Fibroblast of pulmonary artery (primary cell): ENCODE data around the gene SLC34A1.

Experiments used
- DNase-seq: peaks from one replicate; pipeline ENCODE4 v3.0.0-alpha.2; 2010; ENCODE audit warnings: low read depth
- H3K4me3 ChIP-seq: replicated peaks from 2 replicates; pipeline ENCODE4 v1.5.1; 2011; ENCODE audit warnings: low read depth, mild to moderate bottlenecking, control low read depth, low read length, moderate library complexity
- TF ChIP-seq, protein P1 (sequence below): IDR thresholded peaks from 2 replicates; pipeline ENCODE4 v1.5.1; 2011; ENCODE audit warnings: mild to moderate bottlenecking, control low read depth, low read length, inconsistent platforms; ENCODE audit errors: missing control alignments

Gene SLC34A1

DNA sequence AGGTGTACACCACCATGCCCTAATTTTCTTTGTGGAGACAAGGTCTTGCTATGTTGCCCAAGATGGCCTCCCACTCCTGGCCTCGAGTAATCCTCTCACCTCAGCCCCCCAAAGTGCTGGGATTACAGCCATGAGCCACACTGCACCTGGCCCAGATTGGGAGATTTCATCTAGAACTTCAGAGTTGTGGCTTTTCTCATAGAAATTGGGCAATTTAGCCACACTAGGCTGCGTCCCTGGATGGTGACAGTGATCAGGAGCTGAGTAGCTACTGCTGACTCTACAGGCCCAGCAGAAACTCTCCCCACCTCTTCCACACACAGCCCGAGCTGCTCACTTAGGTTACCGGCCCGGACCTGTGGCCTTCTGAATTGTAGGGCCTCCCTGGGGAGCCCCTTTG, 8.5 kb downstream of the SLC34A1 start:
- no peak overlapping the region for H3K4me3 ChIP-seq
- TF ChIP-seq, protein P1, sequence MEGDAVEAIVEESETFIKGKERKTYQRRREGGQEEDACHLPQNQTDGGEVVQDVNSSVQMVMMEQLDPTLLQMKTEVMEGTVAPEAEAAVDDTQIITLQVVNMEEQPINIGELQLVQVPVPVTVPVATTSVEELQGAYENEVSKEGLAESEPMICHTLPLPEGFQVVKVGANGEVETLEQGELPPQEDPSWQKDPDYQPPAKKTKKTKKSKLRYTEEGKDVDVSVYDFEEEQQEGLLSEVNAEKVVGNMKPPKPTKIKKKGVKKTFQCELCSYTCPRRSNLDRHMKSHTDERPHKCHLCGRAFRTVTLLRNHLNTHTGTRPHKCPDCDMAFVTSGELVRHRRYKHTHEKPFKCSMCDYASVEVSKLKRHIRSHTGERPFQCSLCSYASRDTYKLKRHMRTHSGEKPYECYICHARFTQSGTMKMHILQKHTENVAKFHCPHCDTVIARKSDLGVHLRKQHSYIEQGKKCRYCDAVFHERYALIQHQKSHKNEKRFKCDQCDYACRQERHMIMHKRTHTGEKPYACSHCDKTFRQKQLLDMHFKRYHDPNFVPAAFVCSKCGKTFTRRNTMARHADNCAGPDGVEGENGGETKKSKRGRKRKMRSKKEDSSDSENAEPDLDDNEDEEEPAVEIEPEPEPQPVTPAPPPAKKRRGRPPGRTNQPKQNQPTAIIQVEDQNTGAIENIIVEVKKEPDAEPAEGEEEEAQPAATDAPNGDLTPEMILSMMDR, result no peak
- DNase-seq, result no peak

DNA sequence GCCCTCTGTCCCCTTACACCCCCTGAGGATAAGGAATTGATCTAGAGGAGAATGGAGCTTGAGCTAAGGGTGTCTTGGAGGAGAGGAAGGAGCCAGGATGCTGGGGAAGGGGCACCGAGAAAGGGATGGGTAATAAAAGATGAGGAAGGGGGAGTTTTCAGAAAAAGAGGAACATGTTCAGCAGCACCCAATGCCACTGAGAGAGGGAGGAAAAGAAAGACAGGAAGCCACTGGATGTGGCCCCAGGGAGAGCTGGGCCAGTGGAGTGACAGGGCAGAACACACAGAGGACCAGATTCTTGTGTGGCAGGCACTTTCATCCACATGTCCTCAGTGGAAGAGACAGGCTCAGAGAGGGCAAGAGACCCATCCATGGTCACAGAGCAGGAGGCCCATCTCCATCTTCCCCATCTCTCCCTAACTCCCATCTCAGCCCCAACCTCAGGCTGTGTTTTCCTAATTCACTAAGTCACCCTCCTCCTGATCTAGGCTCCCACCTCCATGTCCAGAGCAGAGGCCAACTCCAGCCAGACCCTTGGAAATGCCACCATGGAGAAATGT, 9.1 kb downstream of the SLC34A1 start:
- no peak overlapping the region for H3K4me3 ChIP-seq
- TF ChIP-seq, protein P1, result no peak
- DNase-seq, result no peak

DNA sequence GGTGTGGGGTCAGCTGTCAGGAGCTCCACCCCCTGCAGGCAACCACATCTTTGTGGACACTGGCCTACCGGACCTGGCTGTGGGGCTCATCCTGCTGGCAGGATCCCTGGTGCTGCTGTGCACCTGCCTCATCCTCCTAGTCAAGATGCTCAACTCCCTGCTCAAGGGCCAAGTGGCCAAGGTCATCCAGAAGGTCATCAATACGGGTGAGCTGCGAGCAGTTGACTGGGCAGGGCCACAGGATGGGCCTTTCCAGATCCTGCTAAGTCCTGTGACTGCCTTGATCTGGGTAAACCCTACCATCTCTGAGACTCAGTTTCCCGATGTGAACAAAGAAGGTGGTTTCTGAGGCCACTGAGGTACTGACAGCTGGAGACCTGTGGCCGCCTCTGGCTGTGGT, 9.8 kb downstream of the SLC34A1 start:
- H3K4me3 ChIP-seq, result no peak overlapping the region
- TF ChIP-seq, protein P1, result no peak
- DNase-seq, result no peak

DNA sequence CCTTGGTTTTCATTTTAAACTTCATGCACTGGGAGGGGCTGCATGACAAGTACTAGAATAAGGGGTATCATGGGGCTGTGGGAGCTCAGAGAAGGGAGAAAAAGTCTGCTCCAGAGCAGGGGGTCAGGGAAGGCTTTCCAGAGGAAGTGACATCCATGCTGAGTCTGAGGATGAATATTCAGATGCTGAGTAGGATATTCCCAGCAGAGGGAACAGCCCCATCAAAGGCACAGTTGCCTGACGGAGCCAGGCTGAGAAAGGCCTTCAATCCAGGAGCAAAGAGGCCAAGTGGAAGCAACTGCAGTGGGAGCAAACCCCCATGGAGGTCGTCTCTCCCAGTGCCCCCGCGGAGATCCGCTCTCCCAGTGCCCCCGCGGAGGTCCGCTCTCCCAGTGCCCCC, 11.8 kb downstream of the SLC34A1 start:
- no peak overlapping the region for H3K4me3 ChIP-seq
- no peak for DNase-seq
- TF ChIP-seq, protein P1, result no peak

GRCh38 chr5:177396807-177397206, 12.6 kb downstream of the SLC34A1 start:
- no peak for DNase-seq
- no peak overlapping the region for H3K4me3 ChIP-seq
- TF ChIP-seq, protein P1, result no peak

GRCh38 chr5:177397875-177398390, 13.7 kb downstream of the SLC34A1 start:
- no peak for DNase-seq
- TF ChIP-seq, protein P1, result no peak
- no peak overlapping the region for H3K4me3 ChIP-seq
